NCI-H82 treated with DMSO at 0.1 percent for 48 hours (cell line): Measurements from ENCODE around the gene UTRN.

Experiments used
- DNase-seq: peaks from one replicate; lab custom pipeline; 2025; ENCODE audit not compliant: unreplicated experiment; lab: John Stamatoyannopoulos, UW

UTRN gene

GRCh38 chr6:144307880-144308279 is 22.7 kb downstream of the UTRN start:
- no peak for DNase-seq

GRCh38 chr6:144310765-144311164 is 25.6 kb downstream of the UTRN start:
- no peak for DNase-seq

GRCh38 chr6:144311361-144311760 is 26.2 kb downstream of the UTRN start:
- DNase-seq = no peak

- DNase-seq = no peak
Observed at GRCh38 chr6:144314003-144314485, 28.9 kb downstream of the UTRN start.

DNA sequence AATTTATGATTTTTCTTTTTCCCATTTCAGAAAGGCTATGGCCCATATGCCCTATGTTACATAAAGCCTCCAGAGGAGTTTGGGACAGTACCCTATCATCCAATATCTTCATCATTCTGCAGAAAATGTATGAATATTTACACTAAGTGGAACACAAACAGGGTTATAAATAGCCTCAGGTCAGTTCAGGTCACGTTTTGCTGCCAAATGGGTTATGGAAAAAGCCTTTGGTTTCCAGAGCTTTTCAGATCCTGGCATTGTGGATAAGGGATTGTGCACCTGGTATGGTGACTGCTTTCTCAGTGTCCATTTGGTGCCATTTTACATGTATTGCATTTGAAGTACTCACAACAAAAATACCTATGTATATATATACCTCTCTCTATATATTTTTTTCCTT is 29.4 kb downstream of the UTRN start:
- DNase-seq = no peak

DNA sequence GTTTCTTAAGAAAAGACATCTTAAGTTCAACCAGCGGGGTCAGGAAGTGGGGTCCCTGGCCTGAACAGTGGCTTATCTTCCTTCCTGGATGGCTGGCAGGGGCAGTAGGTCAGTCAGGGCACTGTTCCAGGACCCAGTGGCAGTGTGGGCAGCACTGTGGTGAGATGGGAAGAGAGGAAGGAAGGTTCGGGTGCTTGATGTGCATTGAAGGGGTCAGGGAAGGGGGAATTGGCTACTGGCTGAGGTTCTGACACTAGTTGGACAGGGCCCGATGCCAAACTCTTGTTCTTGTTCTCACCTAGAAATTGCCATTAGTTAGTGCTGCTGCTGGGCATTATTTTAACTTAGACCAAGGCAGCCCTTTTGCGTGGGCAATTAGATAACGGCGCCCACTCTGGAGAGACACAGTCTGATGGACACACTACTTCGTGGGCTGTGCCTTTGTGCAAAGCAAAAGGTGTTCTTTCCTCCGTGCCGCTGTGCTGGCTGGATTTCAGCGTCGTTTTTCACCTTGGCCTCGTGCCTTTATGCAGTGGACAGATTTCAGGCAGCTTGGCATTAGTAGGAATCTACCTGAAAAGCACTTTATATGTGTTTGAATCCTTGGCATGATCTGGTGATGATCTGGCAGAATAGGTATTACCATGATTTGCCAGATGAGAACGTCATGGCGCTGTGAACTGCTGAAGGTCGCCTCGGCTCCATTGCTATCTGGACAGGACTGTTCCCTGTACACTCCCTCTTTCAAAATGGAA is 30.3 kb downstream of the UTRN start:
- no peak for DNase-seq

DNA sequence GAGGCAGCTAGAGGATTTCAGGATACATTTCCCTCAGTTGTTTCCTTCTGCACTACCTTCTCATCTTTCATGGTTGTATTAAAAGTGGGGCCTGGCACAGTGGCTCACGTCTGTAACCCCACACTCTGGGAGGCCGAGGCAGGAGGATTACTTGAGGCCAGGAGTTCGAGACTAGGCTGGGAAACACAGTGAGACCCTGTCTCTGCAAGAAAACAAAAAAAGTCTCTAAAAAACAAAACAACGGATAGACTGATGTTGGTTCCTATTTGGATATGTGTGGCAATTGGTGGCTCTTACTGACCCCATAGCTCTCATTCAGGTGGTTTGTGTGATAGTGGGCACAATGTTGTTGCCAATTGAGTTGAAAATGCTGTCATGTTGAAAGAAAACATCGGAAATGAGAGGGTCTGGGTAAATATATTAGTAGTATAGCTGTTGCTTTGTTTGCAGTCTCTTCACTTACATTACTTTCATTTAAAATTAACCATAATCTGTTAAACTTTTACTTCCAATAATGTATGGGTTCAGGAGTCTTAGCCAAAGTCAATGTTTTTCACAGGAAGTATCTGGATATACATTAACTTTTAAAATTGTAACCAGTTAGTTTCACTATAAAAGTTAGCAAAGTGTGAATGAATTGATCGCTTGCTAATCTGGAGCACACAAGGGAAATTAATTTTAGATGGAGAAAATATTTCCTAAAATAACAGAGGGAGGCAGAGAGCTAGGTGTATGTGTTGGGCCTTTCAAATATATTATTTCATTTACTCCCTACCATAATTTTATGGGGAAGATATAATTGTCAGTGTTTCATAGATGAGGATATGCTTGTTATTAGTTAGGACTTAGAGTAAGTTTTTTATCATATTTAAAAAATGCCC is 31.1 kb downstream of the UTRN start:
- DNase-seq = no peak

DNA sequence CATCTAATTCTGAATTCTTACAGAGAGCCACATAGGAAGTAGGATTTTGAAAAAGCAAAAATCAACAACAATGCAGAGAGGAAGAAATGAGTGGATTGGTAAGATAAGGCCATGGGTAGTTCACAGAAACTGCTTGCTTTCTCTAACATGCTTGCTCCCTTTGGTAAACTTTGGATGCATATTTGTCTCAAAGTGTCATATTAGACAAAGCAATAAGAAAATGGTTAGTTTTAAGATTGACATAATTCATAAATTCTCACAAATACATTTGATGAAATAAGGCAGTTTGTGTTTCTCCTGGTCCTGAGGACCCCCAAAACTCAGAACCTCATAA is 31.7 kb downstream of the UTRN start:
- no peak for DNase-seq

- DNase-seq = no peak
Observed at GRCh38 chr6:144317736-144318135, 32.6 kb downstream of the UTRN start.

- no peak for DNase-seq
Observed at GRCh38 chr6:144319211-144319610, 34.1 kb downstream of the UTRN start.

DNA sequence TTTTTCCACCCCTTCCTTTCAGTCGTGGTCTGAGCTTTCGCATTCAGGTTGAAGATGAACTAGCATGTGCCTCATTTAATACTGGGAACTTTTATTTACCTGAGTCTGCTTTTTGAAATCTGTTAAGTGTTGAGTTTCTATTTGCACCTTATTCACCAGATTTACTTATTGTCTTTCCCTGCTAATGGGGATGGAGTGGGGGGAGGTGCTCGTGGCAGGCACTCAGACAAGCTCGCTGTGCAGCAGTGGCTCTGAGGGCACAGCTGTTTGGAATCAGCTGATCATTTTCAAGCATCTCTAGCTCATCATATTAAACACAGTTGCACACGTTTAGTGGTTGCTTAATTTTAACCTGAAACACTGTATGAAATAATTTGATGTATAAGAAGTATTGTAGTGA is 35.6 kb downstream of the UTRN start:
- DNase-seq = no peak

DNA sequence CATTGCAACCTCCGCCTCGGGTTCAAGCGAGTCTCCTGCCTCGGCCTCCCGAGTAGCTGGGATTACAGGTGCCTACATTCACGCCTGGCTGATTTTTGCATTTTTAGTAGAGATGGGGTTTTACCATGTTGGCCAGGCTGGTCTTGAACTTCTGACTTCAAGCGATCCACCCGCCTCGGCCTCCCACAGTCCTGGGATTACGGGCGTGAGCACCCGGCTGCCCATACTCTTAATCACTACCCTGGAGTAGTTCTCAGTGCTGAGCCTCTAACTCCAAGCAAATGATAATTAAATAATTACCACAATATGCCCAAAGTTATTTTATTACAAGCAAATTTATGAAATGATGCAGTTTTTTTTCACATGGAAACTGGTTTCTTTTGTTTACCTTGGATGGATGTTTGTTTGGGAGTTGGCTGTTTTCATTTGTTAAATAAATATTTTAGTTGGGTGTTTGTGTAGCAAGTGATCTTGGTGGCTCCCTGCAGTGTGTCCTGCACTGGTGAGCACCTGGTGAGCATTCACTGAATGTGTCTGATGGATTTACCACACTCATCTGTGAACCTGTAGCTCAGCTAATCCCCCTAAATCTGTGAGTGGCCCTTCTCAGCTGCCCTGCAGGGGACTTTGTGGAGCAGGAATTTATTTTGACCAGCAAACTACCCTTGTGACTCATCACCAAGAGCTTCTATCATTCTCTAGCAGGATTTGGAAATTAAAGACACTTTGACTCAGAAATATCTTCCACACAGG is 36.9 kb downstream of the UTRN start:
- DNase-seq = no peak

DNA sequence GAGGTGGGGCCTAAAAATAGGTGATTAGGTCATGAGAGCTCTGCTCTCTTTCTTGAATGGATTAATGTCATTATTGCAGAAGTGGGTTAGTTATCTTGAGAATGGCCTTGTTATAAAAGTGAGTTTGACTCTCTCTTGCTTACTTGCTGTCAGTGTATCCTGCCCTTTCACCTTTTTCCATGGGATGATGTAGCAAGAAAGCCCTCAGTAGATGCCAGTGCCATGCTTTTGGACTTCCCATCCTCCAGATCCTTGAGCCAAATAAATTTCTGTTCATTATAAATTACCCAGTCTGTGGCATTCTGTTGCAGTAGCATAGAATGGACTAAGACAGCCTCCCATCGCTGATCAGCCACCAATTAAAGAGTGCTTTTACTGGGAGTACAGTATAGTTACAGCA is 40.1 kb downstream of the UTRN start:
- DNase-seq = no peak

DNA sequence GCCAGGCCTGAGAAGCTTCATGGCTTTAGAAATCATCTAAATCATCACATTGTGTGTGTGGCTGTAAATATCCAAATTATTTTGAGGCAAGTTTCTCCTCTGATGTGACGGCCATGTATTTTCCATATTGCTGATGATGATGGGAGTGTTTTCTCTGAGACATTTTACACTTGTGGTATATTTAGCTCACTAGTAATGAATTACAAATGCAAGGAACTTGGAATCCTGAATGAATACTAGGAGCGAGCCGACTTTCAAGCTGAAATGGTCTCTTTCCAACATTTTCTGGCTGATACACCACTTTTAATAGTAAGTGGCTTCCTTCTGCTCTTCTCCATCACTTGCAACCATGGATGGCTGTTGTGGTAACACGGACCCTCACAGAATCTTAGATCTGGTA is 41.3 kb downstream of the UTRN start:
- DNase-seq = no peak

DNA sequence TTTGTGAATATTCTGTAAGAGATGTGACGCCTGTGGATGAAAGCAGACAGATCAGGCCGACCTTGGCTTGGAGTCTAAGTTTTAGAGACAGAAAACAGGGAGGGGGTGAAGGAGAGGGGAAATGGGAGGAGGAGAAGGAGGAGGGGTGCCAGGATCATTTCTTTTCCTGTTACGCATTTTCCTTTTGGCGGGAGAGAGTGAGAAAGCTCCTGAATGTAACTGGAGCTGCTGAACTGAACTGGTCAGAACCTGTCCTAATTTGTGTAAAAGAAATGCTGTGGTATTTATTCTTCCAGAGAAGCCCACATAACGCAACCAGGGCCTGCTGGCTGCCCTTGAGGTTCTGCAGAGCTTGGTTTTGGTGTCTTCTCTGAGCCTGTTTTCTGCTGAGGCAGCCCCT is 41.9 kb downstream of the UTRN start:
- DNase-seq = no peak

- DNase-seq = no peak
Observed at GRCh38 chr6:144330017-144330987, 45.2 kb downstream of the UTRN start.

DNA sequence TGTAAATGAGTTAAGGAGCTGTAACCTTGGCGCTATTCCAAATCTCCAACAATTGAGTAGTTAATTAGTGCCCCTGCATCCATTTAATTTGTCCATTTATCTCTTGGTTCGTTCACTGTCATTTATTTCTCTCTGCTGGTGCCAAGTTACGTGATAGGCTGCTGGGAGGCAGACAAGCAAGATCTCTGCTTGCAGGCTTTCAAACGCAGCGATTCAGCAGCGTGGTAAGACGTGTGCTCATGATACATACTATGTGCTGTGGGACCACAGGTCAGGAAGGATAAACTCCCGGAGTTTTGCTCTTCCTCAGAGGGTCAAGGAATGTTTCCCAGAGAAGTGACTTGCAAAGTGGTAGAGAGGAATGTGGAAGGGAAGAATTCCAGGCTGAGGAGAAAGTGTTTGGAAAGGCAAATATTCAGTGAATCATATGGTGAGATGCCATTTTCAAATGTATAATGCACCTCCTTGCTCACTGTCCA is 46.4 kb downstream of the UTRN start:
- no peak for DNase-seq

- no peak for DNase-seq
Observed at GRCh38 chr6:144332177-144332576, 47.0 kb downstream of the UTRN start.

DNA sequence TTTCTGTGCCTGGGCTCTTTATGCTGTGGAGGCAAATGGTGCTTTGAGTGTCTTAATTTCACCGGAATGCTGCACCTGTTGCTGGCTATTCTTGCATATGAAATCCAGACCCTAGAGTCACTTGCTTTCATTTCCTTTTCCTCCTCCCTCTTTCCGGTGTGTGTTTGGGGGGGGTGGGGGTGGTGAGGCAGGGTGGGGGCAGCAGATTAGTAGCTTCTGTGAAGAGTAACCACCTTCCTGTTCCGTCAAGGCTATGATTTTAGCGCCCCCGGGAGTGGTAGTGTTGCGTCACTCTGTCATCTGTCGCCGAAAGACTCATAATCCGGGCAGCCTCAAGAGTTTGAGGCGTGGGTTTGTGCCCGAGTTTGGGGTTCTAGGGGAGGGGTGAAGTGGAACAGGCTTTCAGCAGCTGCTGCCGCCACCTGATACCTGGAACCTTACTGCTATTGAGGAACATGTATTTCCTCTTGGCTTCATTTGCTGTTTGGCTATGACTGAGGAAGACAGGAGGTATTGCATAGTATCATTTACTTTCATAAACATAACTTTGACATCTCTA is 49.1 kb downstream of the UTRN start:
- DNase-seq = no peak
